B cell (primary cell): Measurements from ENCODE around the gene MAL.

Experiments used
- CTCF ChIP-seq: fragments of 200-600 bp; IDR thresholded peaks from one replicate; pipeline ENCODE4 v1.8.0; 2022; ENCODE audit warnings: antibody characterized with exemption, mild to moderate bottlenecking
- EZH2 ChIP-seq: IDR thresholded peaks from 2 replicates; pipeline ENCODE4 v1.6.1; 2012; ENCODE audit warnings: borderline replicate concordance, low read depth, mild to moderate bottlenecking, moderate library complexity, low read length; ENCODE audit not compliant: insufficient read depth, poor library complexity, severe bottlenecking

- TF ChIP-seq CTCF: no peak
- TF ChIP-seq EZH2: no peak
These were observed 52.5 kb downstream of the MAL start for GRCh38 chr2:95077861-95078603.
